SU-DHL-6 (cell line): ENCODE measurements around the gene INTS6.

Source experiments
- H2AFZ ChIP-seq: fragments of 200-600 bp; sonication (generic); 2 replicates; pipeline ENCODE4 v1.6.1; 2014; ENCODE audit warnings: low read depth, mild to moderate bottlenecking, moderate library complexity, mixed read lengths, antibody characterized with exemption, low read length; ENCODE audit not compliant: severe bottlenecking
- H3F3A ChIP-seq: fragments of 200-600 bp; shearing (Covaris generic); 2 replicates; pipeline ENCODE4 v1.6.0; 2016; ENCODE audit warnings: antibody characterized with exemption, mild to moderate bottlenecking; ENCODE audit not compliant: insufficient read depth
- H3K27ac ChIP-seq: fragments of 200-600 bp; sonication (generic); 2 replicates; pipeline ENCODE4 v1.5.1; 2016; ENCODE audit warnings: low read depth, mild to moderate bottlenecking, low read length, moderate library complexity, mixed read lengths
- H3K27me3 ChIP-seq: fragments of 200-600 bp; sonication (generic), shearing (Covaris generic); 2 replicates; pipeline ENCODE4 v1.6.0; 2014; ENCODE audit warnings: mild to moderate bottlenecking, low read length
- H3K36me3 ChIP-seq: fragments of 200-600 bp; sonication (generic); 2 replicates; pipeline ENCODE4 v1.6.1; 2014; ENCODE audit warnings: mild to moderate bottlenecking, low read length, mixed read lengths
- H3K4me2 ChIP-seq: fragments of 300-600, 200-600 bp; shearing (Covaris generic), sonication (generic); 2 replicates; pipeline ENCODE4 v1.6.0; 2014; ENCODE audit warnings: low read length, low read depth, mild to moderate bottlenecking; ENCODE audit not compliant: poor library complexity, severe bottlenecking
- H3K4me3 ChIP-seq: fragments of 200-600 bp; sonication (generic); 2 replicates; pipeline ENCODE4 v1.5.1; 2014; ENCODE audit warnings: antibody characterized with exemption, low read length, mild to moderate bottlenecking, mixed read lengths; ENCODE audit not compliant: insufficient read depth, poor library complexity, severe bottlenecking
- H3K79me2 ChIP-seq: fragments of 200-600 bp; sonication (generic); 2 replicates; pipeline ENCODE4 v1.6.1; 2014; ENCODE audit warnings: mild to moderate bottlenecking, low read length, moderate library complexity; ENCODE audit not compliant: insufficient read depth
- H3K9ac ChIP-seq: fragments of 200-600 bp; sonication (generic); 2 replicates; pipeline ENCODE4 v1.7.0; 2014; ENCODE audit warnings: mild to moderate bottlenecking, low read length
- H3K9me2 ChIP-seq: fragments of 200-600 bp; sonication (generic); replicated peaks from 2 replicates; pipeline ENCODE4 v1.6.1; 2014; ENCODE audit warnings: low read length; ENCODE audit not compliant: insufficient read depth
- H3K9me3 ChIP-seq: fragments of 200-600 bp; sonication (generic); 2 replicates; pipeline ENCODE4 v1.6.1; 2014; ENCODE audit warnings: low read length, mixed read lengths; ENCODE audit not compliant: insufficient read depth
- H4K20me1 ChIP-seq: fragments of 200-600 bp; sonication (generic); 2 replicates; pipeline ENCODE4 v1.6.1; 2014; ENCODE audit warnings: low read depth, mild to moderate bottlenecking, antibody characterized with exemption, low read length, moderate library complexity, mixed read lengths
- CTCF ChIP-seq: fragments of 200-600 bp; sonication (generic); IDR thresholded peaks from one replicate; pipeline ENCODE4 v1.5.1; 2017; ENCODE audit warnings: antibody characterized with exemption, mild to moderate bottlenecking, low read length, moderate library complexity; ENCODE audit not compliant: insufficient read depth, poor library complexity, severe bottlenecking
- EZH2phosphoT487 ChIP-seq: fragments of 200-600 bp; sonication (generic), shearing (Covaris generic); conservative IDR thresholded peaks from 2 replicates; pipeline ENCODE4 v1.6.1; 2018; ENCODE audit warnings: mild to moderate bottlenecking, antibody characterized with exemption, low read length, moderate library complexity, mixed read lengths

INTS6 gene

DNA sequence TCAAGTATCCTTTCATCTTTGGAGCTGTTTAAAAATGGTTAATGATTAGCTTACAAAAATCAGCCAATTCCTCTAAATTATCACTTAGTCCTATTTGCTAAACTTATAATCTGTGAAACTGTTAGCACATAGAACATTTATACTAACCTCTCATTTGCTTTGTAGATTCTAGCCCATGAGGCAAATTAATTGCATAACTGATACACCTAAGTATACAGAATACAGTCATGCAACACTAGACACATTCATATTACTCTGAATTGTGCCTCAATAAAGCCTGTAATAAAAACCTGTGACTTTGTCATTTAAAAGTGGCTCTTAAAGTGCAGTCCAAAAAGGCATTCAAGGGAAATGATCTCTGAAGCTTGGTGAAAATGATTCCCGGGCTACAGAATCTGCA is 92.3 kb downstream of the INTS6 start:
- Histone ChIP-seq H3K27me3 (no peaks in the 10 kb centered on the region), H3F3A (0 out of 2 replicates have a peak, but pooled peaks cover 4% of the 10 kb centered on the region), H4K20me1 (no peaks in the 10 kb centered on the region), H3K9ac (no peak overlapping the region), H3K79me2 (no peaks in the 10 kb centered on the region), H3K9me3 (no peaks in the 10 kb centered on the region), H3K27ac (no peak overlapping the region), H3K4me2 (no peak overlapping the region), H3K9me2 (no peaks in the 10 kb centered on the region), H3K4me3 (no peak overlapping the region), H3K36me3 (peaks cover 30% of the 10 kb centered on the region), H2AFZ (no peak overlapping the region)
- TF ChIP-seq CTCF (no peak), EZH2phosphoT487 (no peak)

DNA sequence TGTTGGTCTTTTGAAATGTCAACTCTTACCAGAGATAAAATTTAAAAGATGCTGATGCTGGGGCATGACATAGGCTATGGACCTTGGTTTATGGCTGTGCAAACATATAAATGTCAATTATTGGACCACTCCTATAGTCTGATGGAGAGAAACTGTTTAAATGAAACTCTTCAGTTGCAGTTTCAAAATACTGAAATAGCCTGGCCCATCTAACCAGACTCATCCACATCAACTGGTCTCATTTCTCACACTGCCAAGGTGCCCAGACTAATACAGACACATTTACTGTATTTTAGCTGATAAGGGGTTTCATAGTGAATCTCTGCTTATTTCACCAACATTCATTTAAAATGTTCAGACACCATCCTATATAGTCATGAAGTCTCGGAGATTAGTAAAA is 93.5 kb downstream of the INTS6 start:
- Histone ChIP-seq H3K9ac (no peak overlapping the region), H3K79me2 (no peaks in the 10 kb centered on the region), H3K36me3 (peaks cover 18% of the 10 kb centered on the region), H3K4me3 (no peak overlapping the region), H2AFZ (no peak overlapping the region), H3K9me2 (no peaks in the 10 kb centered on the region), H3K27me3 (no peaks in the 10 kb centered on the region), H3K4me2 (no peak overlapping the region), H4K20me1 (no peaks in the 10 kb centered on the region), H3K27ac (no peak overlapping the region), H3F3A (0 out of 2 replicates have a peak, but pooled peaks cover 4% of the 10 kb centered on the region), H3K9me3 (no peaks in the 10 kb centered on the region)
- no peak for TF ChIP-seq CTCF
- TF ChIP-seq EZH2phosphoT487, result no peak

- H3K36me3 ChIP-seq, result peaks cover 8% of the 10 kb centered on the region
- H3K27me3 ChIP-seq, result no peaks in the 10 kb centered on the region
- no peak overlapping the region for H3K4me3 ChIP-seq
- H3F3A ChIP-seq, result no peaks in the 10 kb centered on the region
- H3K4me2 ChIP-seq, result no peak overlapping the region
- TF ChIP-seq CTCF (no peak), EZH2phosphoT487 (no peak)
- H3K9me2 ChIP-seq, result no peaks in the 10 kb centered on the region
- no peak overlapping the region for H3K9ac ChIP-seq
- no peaks in the 10 kb centered on the region for H3K9me3 ChIP-seq
- no peak overlapping the region for H2AFZ ChIP-seq
- no peaks in the 10 kb centered on the region for H3K79me2 ChIP-seq
- H3K27ac ChIP-seq, result no peak overlapping the region
- no peaks in the 10 kb centered on the region for H4K20me1 ChIP-seq
These were observed 94.8 kb downstream of the INTS6 start for GRCh38 chr13:51357928-51358595.
